ENCODE measurements around the gene PRKN. TPM values are rescaled to one million over a fixed set of nuclear protein-coding genes. Genes with fewer than 3 reads are reported as not detected.

PRKN gene
- total RNA-seq, 1 experiment from 2014 or later = 0.34 TPM

GRCh38 chr6:161663682-161664081, 1063.9 kb downstream of the PRKN start:
- no TSS peak for BruUV-seq (replicated peaks)
- Histone ChIP-seq H3K4me3 (ENCODE audit: low read depth, low read length) (no peak overlapping the region), H3K9me3 (no peaks in the 10 kb centered on the region), H3K27me3 (replicated peaks; ENCODE audit: control insufficient read depth, insufficient read depth, low read length) (no peaks in the 10 kb centered on the region; the same call in 1 of the 2 replicates), H3K36me3 (ENCODE audit: control insufficient read depth, insufficient read depth, low read length) (no peaks in the 10 kb centered on the region), H3K4me1 (no peaks in the 10 kb centered on the region)
- Mint-ChIP-seq H3K27ac (ENCODE audit: unreplicated experiment) (no peak overlapping the region), H3K4me3 (ENCODE audit: unreplicated experiment) (no peak overlapping the region), H3K4me1 (ENCODE audit: low read depth, unreplicated experiment) (no peaks in the 10 kb centered on the region), H3K27me3 (ENCODE audit: insufficient read depth, unreplicated experiment) (peaks cover 10% of the 10 kb centered on the region), H3K9me3 (ENCODE audit: unreplicated experiment) (no peaks in the 10 kb centered on the region), H3K36me3 (ENCODE audit: insufficient read depth, unreplicated experiment) (no peaks in the 10 kb centered on the region)
- TF ChIP-seq, protein P1, sequence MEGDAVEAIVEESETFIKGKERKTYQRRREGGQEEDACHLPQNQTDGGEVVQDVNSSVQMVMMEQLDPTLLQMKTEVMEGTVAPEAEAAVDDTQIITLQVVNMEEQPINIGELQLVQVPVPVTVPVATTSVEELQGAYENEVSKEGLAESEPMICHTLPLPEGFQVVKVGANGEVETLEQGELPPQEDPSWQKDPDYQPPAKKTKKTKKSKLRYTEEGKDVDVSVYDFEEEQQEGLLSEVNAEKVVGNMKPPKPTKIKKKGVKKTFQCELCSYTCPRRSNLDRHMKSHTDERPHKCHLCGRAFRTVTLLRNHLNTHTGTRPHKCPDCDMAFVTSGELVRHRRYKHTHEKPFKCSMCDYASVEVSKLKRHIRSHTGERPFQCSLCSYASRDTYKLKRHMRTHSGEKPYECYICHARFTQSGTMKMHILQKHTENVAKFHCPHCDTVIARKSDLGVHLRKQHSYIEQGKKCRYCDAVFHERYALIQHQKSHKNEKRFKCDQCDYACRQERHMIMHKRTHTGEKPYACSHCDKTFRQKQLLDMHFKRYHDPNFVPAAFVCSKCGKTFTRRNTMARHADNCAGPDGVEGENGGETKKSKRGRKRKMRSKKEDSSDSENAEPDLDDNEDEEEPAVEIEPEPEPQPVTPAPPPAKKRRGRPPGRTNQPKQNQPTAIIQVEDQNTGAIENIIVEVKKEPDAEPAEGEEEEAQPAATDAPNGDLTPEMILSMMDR (IDR thresholded peaks at IDR 0.05; ENCODE audit: insufficient read depth in 1 of 2, low read depth in 1 of 2, low read length in 1 of 2, severe bottlenecking in 1 of 2, unreplicated experiment in 1 of 2) = no peak
- CTCF ChIA-PET = no interaction called here
- intact Hi-C loops (cut with micrococcal nuclease; ENCODE audit: unreplicated experiment) = no loop called here
- POLR2A ChIA-PET = no interaction called here
- no peak for DNase-seq

- no peak for DNase-seq
- Histone ChIP-seq H3K36me3 (ENCODE audit: control insufficient read depth, insufficient read depth, low read length) (no peaks in the 10 kb centered on the region), H3K9me3 (no peaks in the 10 kb centered on the region), H3K27me3 (replicated peaks; ENCODE audit: control insufficient read depth, insufficient read depth, low read length) (no peaks in the 10 kb centered on the region; the same call in 1 of the 2 replicates), H3K4me1 (no peaks in the 10 kb centered on the region), H3K4me3 (ENCODE audit: low read depth, low read length) (no peak overlapping the region)
- CTCF ChIA-PET = no interaction called here
- TF ChIP-seq, protein P1 (IDR thresholded peaks at IDR 0.05; ENCODE audit: insufficient read depth in 1 of 2, low read depth in 1 of 2, low read length in 1 of 2, severe bottlenecking in 1 of 2, unreplicated experiment in 1 of 2) = no peak
- no peak overlapping the region for H3K27ac Mint-ChIP-seq (ENCODE audit: unreplicated experiment)
- H3K4me1 Mint-ChIP-seq (ENCODE audit: low read depth, unreplicated experiment) = no peaks in the 10 kb centered on the region
- BruUV-seq (replicated peaks) = no TSS peak
- no peaks in the 10 kb centered on the region for H3K9me3 Mint-ChIP-seq (ENCODE audit: unreplicated experiment)
- H3K27me3 Mint-ChIP-seq (ENCODE audit: insufficient read depth, unreplicated experiment) = peaks cover 21% of the 10 kb centered on the region
- no peaks in the 10 kb centered on the region for H3K36me3 Mint-ChIP-seq (ENCODE audit: insufficient read depth, unreplicated experiment)
- intact Hi-C loops (cut with micrococcal nuclease; ENCODE audit: unreplicated experiment) = no loop called here
- POLR2A ChIA-PET = no interaction called here
- H3K4me3 Mint-ChIP-seq (ENCODE audit: unreplicated experiment) = no peak overlapping the region
Observed at GRCh38 chr6:161660666-161661571, 1066.6 kb downstream of the PRKN start.

DNA sequence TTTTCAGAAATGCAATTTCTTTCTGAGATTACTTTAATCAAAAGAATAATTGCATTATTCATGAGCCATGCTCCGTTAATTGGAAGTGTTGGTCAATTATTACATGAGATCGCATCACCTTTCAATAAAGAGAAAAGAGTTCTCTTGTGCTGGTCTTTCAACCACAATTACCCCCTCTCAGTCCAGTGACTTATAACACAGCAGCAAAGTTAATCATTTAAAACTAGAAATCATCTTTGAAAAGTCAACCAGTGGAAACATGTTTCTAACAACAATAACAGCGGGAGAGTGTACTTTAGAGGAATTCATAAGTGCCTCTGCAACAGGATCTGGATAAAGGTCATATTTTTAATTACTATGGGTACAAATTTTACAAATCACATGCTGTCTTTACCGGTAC, 1069.4 kb downstream of the PRKN start:
- ChIA-PET CTCF (no interaction called here), POLR2A (no interaction called here)
- H3K27ac Mint-ChIP-seq (ENCODE audit: unreplicated experiment) = no peak overlapping the region
- no peaks in the 10 kb centered on the region for H3K4me1 ChIP-seq
- no peak overlapping the region for H3K4me3 ChIP-seq (ENCODE audit: low read depth, low read length)
- H3K36me3 Mint-ChIP-seq (ENCODE audit: insufficient read depth, unreplicated experiment) = no peaks in the 10 kb centered on the region
- no peak for DNase-seq
- no peaks in the 10 kb centered on the region; the same call in 1 of the 2 replicates for H3K27me3 ChIP-seq (replicated peaks; ENCODE audit: control insufficient read depth, insufficient read depth, low read length)
- H3K4me3 Mint-ChIP-seq (ENCODE audit: unreplicated experiment) = no peak overlapping the region
- TF ChIP-seq, protein P1 (IDR thresholded peaks at IDR 0.05; ENCODE audit: insufficient read depth in 1 of 2, low read depth in 1 of 2, low read length in 1 of 2, severe bottlenecking in 1 of 2, unreplicated experiment in 1 of 2) = no peak
- no peaks in the 10 kb centered on the region for H3K4me1 Mint-ChIP-seq (ENCODE audit: low read depth, unreplicated experiment)
- no peaks in the 10 kb centered on the region for H3K36me3 ChIP-seq (ENCODE audit: control insufficient read depth, insufficient read depth, low read length)
- no peaks in the 10 kb centered on the region for H3K9me3 Mint-ChIP-seq (ENCODE audit: unreplicated experiment)
- H3K9me3 ChIP-seq = no peaks in the 10 kb centered on the region
- BruUV-seq (replicated peaks) = no TSS peak
- peaks cover 21% of the 10 kb centered on the region for H3K27me3 Mint-ChIP-seq (ENCODE audit: insufficient read depth, unreplicated experiment)
- intact Hi-C loops (cut with micrococcal nuclease; ENCODE audit: unreplicated experiment) = no loop called here
